ENCODE measurements around the gene PLXNB2.
A peak's percentile ranks its signal among the peaks of the same experiment; 100 is the strongest.

The PLXNB2 gene

DNA sequence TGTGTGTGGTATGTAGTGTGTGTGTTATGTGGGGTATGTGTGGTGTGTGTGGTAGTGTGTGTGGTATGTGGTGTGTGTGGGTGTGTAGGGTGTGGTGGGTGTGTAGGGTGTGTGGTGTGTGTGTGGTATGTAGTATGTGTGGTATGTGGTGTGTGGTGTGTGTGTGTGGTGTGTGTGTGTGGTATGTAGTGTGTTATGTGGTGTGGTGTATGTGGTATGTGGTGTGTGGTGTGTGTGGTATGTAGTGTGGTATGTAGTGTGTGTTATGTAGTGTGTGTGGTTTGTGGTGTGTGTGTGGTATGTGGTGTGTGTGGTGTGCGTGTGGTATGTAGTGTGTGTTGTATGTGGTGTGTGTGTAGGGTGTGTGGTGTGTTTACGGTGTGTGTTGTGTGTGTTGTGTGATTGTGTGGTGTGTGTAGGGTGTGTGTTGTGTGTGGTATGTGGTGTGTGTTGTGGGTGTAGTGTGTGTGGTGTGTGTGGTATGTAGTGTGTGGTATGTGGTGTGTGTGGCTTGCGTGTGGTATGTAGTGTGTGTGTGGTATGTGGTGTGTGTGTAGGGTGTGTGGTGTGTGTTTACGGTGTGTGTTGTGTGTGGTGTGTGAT, 31.5 kb upstream of the PLXNB2 start (continued):
- TF ChIP-seq ZNF175 (tag by site-specific recombination; IDR thresholded peaks at IDR 0.05) (no peak), ZNF777 (tag by site-specific recombination; IDR thresholded peaks at IDR 0.05; ENCODE audit: borderline replicate concordance) (no peak), OVOL3 (tag by site-specific recombination; IDR thresholded peaks at IDR 0.05) (no peak), SP7 (tag by site-specific recombination; IDR thresholded peaks at IDR 0.05) (no peak), ZBTB21 (tag by site-specific recombination; IDR thresholded peaks at IDR 0.05) (no peak), ZNF529 (tag by site-specific recombination; IDR thresholded peaks at IDR 0.05; ENCODE audit: insufficient replicate concordance) (no peak), ZNF585B (tag by site-specific recombination; IDR thresholded peaks at IDR 0.05) (0 out of 2 replicates have a peak, but pooled peaks have one; percentile 5), KLF7 (tag by site-specific recombination; IDR thresholded peaks at IDR 0.05; ENCODE audit: borderline replicate concordance) (no peak), ZNF664 (tag by site-specific recombination; IDR thresholded peaks at IDR 0.05) (no peak), ZNF707 (tag by site-specific recombination; IDR thresholded peaks at IDR 0.05) (no peak; the same call in 1 of the 2 replicates), ZNF394 (tag by site-specific recombination; IDR thresholded peaks at IDR 0.05; ENCODE audit: borderline replicate concordance) (no peak), ZNF132 (tag by site-specific recombination; IDR thresholded peaks at IDR 0.05; ENCODE audit: borderline replicate concordance) (no peak), ZNF791 (tag by site-specific recombination; IDR thresholded peaks at IDR 0.05) (0 out of 2 replicates have a peak, but pooled peaks have one; percentile 18), ZNF2 (tag by site-specific recombination; IDR thresholded peaks at IDR 0.05) (peak; percentile 15; the same call in 1 of the 2 replicates), ZNF221 (tag by site-specific recombination; IDR thresholded peaks at IDR 0.05; ENCODE audit: borderline replicate concordance) (no peak), ZNF639 (tag by site-specific recombination; IDR thresholded peaks at IDR 0.05) (no peak; the same call in 1 of the 2 replicates), ZNF677 (tag by site-specific recombination; IDR thresholded peaks at IDR 0.05) (no peak), ZNF580 (tag by site-specific recombination; IDR thresholded peaks at IDR 0.05) (0 out of 2 replicates have a peak, but pooled peaks have one; percentile 8), ZBTB48 (tag by site-specific recombination; IDR thresholded peaks at IDR 0.05) (no peak), ZNF341 (tag by site-specific recombination; IDR thresholded peaks at IDR 0.05; ENCODE audit: low read depth) (no peak), INSM2 (tag by site-specific recombination; IDR thresholded peaks at IDR 0.05) (no peak; the same call in 1 of the 2 replicates), GLIS2 (tag by site-specific recombination; IDR thresholded peaks at IDR 0.05) (no peak), CTCF (tag by site-specific recombination; IDR thresholded peaks at IDR 0.05) (no peak), ZNF366 (tag by site-specific recombination; conservative IDR thresholded peaks at IDR 0.05) (no peak), ZNF629 (tag by site-specific recombination; IDR thresholded peaks at IDR 0.05) (no peak), ZNF670 (tag by site-specific recombination; IDR thresholded peaks at IDR 0.05; ENCODE audit: low read depth) (0 out of 2 replicates have a peak, but pooled peaks have one; percentile 67), ZFP37 (tag by site-specific recombination; IDR thresholded peaks at IDR 0.05) (no peak), ZNF362 (tag by site-specific recombination; IDR thresholded peaks at IDR 0.05) (no peak), ZNF561 (tag by site-specific recombination; IDR thresholded peaks at IDR 0.05; ENCODE audit: borderline replicate concordance) (no peak), ZNF837 (tag by site-specific recombination; IDR thresholded peaks at IDR 0.05) (0 out of 2 replicates have a peak, but pooled peaks have one; percentile 38), BCL11B (tag by site-specific recombination; IDR thresholded peaks at IDR 0.05; ENCODE audit: low read depth) (no peak)
- TF ChIP-seq, protein P1, sequence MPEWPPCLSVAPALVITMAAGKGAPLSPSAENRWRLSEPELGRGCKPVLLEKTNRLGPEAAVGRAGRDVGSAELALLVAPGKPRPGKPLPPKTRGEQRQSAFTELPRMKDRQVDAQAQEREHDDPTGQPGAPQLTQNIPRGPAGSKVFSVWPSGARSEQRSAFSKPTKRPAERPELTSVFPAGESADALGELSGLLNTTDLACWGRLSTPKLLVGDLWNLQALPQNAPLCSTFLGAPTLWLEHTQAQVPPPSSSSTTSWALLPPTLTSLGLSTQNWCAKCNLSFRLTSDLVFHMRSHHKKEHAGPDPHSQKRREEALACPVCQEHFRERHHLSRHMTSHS (tag by site-specific recombination; IDR thresholded peaks at IDR 0.05), result peak; percentile 45
- TF ChIP-seq, protein P2, sequence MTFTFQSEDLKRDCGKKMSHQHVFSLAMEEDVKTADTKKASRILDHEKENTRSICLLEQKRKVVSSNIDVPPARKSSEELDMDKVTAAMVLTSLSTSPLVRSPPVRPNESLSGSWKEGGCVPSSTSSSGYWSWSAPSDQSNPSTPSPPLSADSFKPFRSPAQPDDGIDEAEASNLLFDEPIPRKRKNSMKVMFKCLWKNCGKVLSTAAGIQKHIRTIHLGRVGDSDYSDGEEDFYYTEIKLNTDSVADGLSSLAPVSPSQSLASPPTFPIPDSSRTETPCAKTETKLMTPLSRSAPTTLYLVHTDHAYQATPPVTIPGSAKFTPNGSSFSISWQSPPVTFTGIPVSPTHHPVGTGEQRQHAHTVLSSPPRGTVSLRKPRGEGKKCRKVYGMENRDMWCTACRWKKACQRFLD (tag by site-specific recombination; IDR thresholded peaks at IDR 0.05), result 0 out of 2 replicates have a peak, but pooled peaks have one; percentile 8

Data from HEK293 (cell line).